ENCODE measurements around the gene KRT85. TPM values are rescaled to one million over a fixed set of nuclear protein-coding genes. Genes with fewer than 3 reads are reported as not detected.

The KRT85 gene
- total RNA-seq, 2 experiments from 2014 or later = not detected

DNA sequence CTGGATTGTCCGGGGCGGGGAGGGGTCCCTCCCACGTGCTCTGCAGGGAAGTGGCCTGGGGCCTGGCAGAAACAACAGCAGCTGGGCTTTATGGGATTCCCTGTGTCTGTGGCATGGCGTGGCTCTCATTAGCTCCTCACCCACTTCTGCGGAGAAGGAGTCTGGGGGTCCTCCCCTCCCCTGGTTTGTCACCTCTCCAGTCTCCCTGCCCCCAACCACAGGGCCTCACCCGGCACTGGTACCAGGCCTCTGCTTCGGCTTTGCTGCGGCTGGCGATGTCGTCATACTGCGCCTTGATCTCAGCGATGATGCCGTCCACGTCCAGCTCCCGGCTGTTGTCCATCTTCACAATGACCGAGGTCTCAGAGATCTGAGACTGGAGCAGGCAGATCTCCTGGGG lies 32.5 kb upstream of the KRT85 start:
- no peaks in the 10 kb centered on the region for H3K9me2 ChIP-seq (ENCODE audit: insufficient read depth, low read length)
- ChIA-PET POLR2A (no interaction called here), CTCF (ENCODE audit: unreplicated experiment) (no interaction called here)
- intact Hi-C loops (cut with micrococcal nuclease; ENCODE audit: unreplicated experiment) = no loop called here
- DNase-seq (ENCODE audit: low spot score) = no peak
- H3K36me3 ChIP-seq (ENCODE audit: insufficient read depth, low read length) = no peaks in the 10 kb centered on the region
- H3K9me3 ChIP-seq (ENCODE audit: low read length) = no peaks in the 10 kb centered on the region
- no peaks in the 10 kb centered on the region for H3K4me1 ChIP-seq (ENCODE audit: insufficient read depth, low read length, poor library complexity, severe bottlenecking)
- no TSS peak for BruUV-seq (replicated peaks)
- H3K4me3 ChIP-seq (ENCODE audit: low read depth, low read length, poor library complexity, severe bottlenecking) = no peak overlapping the region
- H3K4me2 ChIP-seq (ENCODE audit: low read length) = no peak overlapping the region
- TF ChIP-seq, protein P1, sequence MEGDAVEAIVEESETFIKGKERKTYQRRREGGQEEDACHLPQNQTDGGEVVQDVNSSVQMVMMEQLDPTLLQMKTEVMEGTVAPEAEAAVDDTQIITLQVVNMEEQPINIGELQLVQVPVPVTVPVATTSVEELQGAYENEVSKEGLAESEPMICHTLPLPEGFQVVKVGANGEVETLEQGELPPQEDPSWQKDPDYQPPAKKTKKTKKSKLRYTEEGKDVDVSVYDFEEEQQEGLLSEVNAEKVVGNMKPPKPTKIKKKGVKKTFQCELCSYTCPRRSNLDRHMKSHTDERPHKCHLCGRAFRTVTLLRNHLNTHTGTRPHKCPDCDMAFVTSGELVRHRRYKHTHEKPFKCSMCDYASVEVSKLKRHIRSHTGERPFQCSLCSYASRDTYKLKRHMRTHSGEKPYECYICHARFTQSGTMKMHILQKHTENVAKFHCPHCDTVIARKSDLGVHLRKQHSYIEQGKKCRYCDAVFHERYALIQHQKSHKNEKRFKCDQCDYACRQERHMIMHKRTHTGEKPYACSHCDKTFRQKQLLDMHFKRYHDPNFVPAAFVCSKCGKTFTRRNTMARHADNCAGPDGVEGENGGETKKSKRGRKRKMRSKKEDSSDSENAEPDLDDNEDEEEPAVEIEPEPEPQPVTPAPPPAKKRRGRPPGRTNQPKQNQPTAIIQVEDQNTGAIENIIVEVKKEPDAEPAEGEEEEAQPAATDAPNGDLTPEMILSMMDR (conservative IDR thresholded peaks at IDR 0.05; ENCODE audit: low read length) = no peak
- TF ChIP-seq EZH2phosphoT487 (IDR thresholded peaks at IDR 0.05; ENCODE audit: borderline replicate concordance, low read depth, low read length) = no peak
- no peak overlapping the region for H2AFZ ChIP-seq (ENCODE audit: low read length)
- H3K27ac ChIP-seq (ENCODE audit: low read depth, low read length, poor library complexity, severe bottlenecking) = no peak overlapping the region
- H3K79me2 ChIP-seq (ENCODE audit: insufficient read depth, low read depth, low read length) = no peaks in the 10 kb centered on the region
- no peaks in the 10 kb centered on the region for H4K20me1 ChIP-seq (ENCODE audit: insufficient read depth, low read length)

DNA sequence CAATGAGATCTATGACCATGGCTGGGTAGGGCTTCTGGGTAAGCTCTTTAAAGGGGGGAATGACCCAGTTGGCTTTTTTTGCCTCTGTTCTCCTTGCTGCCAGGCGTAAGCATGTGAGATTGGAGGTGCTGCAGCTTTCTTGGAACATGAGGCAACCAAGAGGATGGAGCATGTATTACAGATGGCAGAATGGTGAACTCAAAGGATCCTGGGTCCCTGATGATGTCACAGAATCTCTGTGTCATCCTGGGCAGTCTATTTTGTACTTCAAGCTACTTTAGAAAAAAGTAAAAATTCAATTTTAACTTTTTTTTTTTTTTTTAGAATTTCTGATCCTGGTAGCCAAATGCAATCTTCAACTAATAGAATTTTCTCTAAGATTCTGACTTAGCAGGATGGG lies 30.9 kb upstream of the KRT85 start:
- Histone ChIP-seq H3K9me2 (ENCODE audit: insufficient read depth, low read length) (no peaks in the 10 kb centered on the region), H3K4me3 (ENCODE audit: low read depth, low read length, poor library complexity, severe bottlenecking) (no peak overlapping the region), H3K36me3 (ENCODE audit: insufficient read depth, low read length) (no peaks in the 10 kb centered on the region), H3K27ac (ENCODE audit: low read depth, low read length, poor library complexity, severe bottlenecking) (no peak overlapping the region), H3K79me2 (ENCODE audit: insufficient read depth, low read depth, low read length) (no peaks in the 10 kb centered on the region), H3K4me1 (ENCODE audit: insufficient read depth, low read length, poor library complexity, severe bottlenecking) (no peaks in the 10 kb centered on the region), H3K4me2 (ENCODE audit: low read length) (no peak overlapping the region), H3K9me3 (ENCODE audit: low read length) (no peaks in the 10 kb centered on the region), H4K20me1 (ENCODE audit: insufficient read depth, low read length) (no peaks in the 10 kb centered on the region), H2AFZ (ENCODE audit: low read length) (no peak overlapping the region)
- TF ChIP-seq EZH2phosphoT487 (IDR thresholded peaks at IDR 0.05; ENCODE audit: borderline replicate concordance, low read depth, low read length) = no peak
- TF ChIP-seq, protein P1 (conservative IDR thresholded peaks at IDR 0.05; ENCODE audit: low read length) = no peak
- intact Hi-C loops (cut with micrococcal nuclease; ENCODE audit: unreplicated experiment) = no loop called here
- ChIA-PET POLR2A (interaction anchor here (0.7 kb wide), 1 partner anchor 204 kb away, joined by 4 read pairs; no protein-coding TSS in a partner anchor), CTCF (ENCODE audit: unreplicated experiment) (no interaction called here)
- no TSS peak for BruUV-seq (replicated peaks)
- no peak for DNase-seq (ENCODE audit: low spot score)

DNA sequence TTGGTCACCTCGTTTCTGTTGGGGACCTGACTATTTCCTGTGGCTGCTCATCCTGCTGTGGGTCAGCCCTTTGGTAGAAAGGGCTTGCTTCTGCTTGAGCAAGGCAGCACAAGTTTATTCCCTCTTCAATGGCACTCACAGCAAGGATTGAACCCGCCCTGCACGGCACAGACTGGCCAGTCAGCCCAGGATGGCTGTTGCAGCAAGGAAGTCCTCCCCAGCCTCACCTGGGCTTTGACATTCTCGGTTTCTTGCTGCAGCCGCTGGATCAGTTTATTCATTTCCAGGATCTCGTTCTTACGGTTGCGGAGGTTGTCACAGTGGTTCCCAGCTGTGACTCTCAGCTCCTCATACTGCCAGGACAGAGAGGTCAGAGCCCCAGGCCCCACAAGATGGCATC lies 29.4 kb upstream of the KRT85 start:
- no peak for TF ChIP-seq EZH2phosphoT487 (IDR thresholded peaks at IDR 0.05; ENCODE audit: borderline replicate concordance, low read depth, low read length)
- TF ChIP-seq, protein P1 (conservative IDR thresholded peaks at IDR 0.05; ENCODE audit: low read length) = no peak
- DNase-seq (ENCODE audit: low spot score) = no peak
- Histone ChIP-seq H3K9me3 (ENCODE audit: low read length) (no peaks in the 10 kb centered on the region), H3K79me2 (ENCODE audit: insufficient read depth, low read depth, low read length) (no peaks in the 10 kb centered on the region), H2AFZ (ENCODE audit: low read length) (no peak overlapping the region), H3K9me2 (ENCODE audit: insufficient read depth, low read length) (no peaks in the 10 kb centered on the region), H3K4me2 (ENCODE audit: low read length) (no peak overlapping the region), H3K27ac (ENCODE audit: low read depth, low read length, poor library complexity, severe bottlenecking) (no peak overlapping the region), H3K4me1 (ENCODE audit: insufficient read depth, low read length, poor library complexity, severe bottlenecking) (no peaks in the 10 kb centered on the region), H3K36me3 (ENCODE audit: insufficient read depth, low read length) (no peaks in the 10 kb centered on the region), H3K4me3 (ENCODE audit: low read depth, low read length, poor library complexity, severe bottlenecking) (no peak overlapping the region), H4K20me1 (ENCODE audit: insufficient read depth, low read length) (no peaks in the 10 kb centered on the region)
- ChIA-PET CTCF (ENCODE audit: unreplicated experiment) (no interaction called here), POLR2A (no interaction called here)
- intact Hi-C loops (cut with micrococcal nuclease; ENCODE audit: unreplicated experiment) = no loop called here
- BruUV-seq (replicated peaks) = no TSS peak
